WI38 (cell line): ENCODE results near the gene VEGFB.

Experiments used
- H3K4me3 ChIP-seq: 2 replicates; pipeline ENCODE4 v1.5.1; 2011; ENCODE audit warnings: low read depth, mild to moderate bottlenecking, control low read depth, low read length
- CTCF ChIP-seq: IDR thresholded peaks from 2 replicates; pipeline ENCODE4 v1.5.1; 2012; ENCODE audit warnings: low read depth, mild to moderate bottlenecking, control low read depth, low read length

VEGFB gene

GRCh38 chr11:64223001-64223651, 11.3 kb upstream of the VEGFB start:
- no peak for TF ChIP-seq CTCF

DNA sequence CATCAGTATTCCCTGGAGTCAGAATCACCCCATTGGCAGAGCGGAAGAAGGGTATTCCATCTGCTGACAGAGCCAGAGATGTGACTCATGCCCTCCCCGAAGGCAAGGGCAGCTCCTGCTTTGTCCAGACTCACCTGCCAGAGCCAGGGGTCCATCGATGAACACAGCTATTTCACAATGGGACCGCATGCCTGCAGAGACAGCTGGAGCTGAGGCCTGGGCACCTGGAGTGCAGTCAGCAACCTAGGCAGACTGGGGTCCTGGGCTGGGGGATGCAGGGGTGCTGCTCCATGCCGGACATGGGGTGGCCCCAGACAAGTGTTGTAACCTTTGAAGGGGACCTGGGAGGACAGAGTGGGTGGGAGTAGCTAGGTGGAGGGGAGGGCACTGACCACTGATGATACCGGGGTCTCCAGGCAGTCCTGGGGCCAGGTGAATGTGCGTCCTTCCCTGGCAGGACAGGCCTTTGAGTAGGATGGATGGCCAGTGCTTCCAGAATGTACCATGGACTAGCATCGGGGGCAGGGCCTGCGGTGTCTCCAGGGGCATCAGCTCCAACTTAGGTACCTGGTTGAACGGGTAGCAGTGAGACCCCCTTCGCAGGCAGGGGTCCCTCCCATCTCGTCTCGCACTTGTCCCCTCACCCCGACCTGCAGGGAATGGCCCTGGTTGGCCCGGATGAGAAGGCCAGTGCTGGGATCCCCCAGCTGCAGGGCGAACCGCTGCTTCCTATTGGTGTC, 10.1 kb upstream of the VEGFB start:
- TF ChIP-seq CTCF = no peak
- no peak overlapping the region for H3K4me3 ChIP-seq

More at GRCh38 chr11:64223001-64223651, 11.3 kb upstream of the VEGFB start:
- H3K4me3 ChIP-seq = no peak overlapping the region

GRCh38 chr11:64224891-64225607, 9.3 kb upstream of the VEGFB start:
- peak overlapping the region; percentile 85 for H3K4me3 ChIP-seq
- 0 out of 2 replicates have a peak, but pooled peaks have one; percentile 2 for TF ChIP-seq CTCF

GRCh38 chr11:64225608-64226506, 8.5 kb upstream of the VEGFB start, which contains the start of the genes NUDT22 and TRPT1:
Gene NUDT22 (plus strand): TSS chr11:64226274. CDS start chr11:64226653, 379 bp downstream.
Gene TRPT1 (minus strand): TSS chr11:64226186. CDS start chr11:64225860, 326 bp downstream.
- TF ChIP-seq CTCF = no peak

GRCh38 chr11:64226507-64227051, 7.8 kb upstream of the VEGFB start:
- peak overlapping the region; percentile 85 for H3K4me3 ChIP-seq
- no peak for TF ChIP-seq CTCF

More at GRCh38 chr11:64225608-64226506, 8.5 kb upstream of the VEGFB start, which contains the start of the genes NUDT22 and TRPT1:
- H3K4me3 ChIP-seq = peak within 1 kb of the TSS; percentile 85

- TF ChIP-seq CTCF = no peak
- H3K4me3 ChIP-seq = peak overlapping the region; percentile 85
Observed at GRCh38 chr11:64227405-64227956, 6.9 kb upstream of the VEGFB start.
